CD4-positive, alpha-beta T cell (primary cell): ENCODE data around the gene SLC35D3. TPM values are rescaled to one million over a fixed set of nuclear protein-coding genes. Genes with fewer than 3 reads are reported as not detected.

Experiments
- ATAC-seq: fragments of 200-7000 bp; cut with Tn5 transposase; one replicate; pipeline ENCODE4 v1.10.0; 2022; ENCODE audit warnings: mild to moderate bottlenecking; ENCODE audit not compliant: poor library complexity
- CTCF ChIA-PET: fragments of 350-600 bp; sonication (Branson Sonifier 250); formaldehyde crosslinking; loops from one replicate; lab custom pipeline; 2021; ENCODE audit warnings: antibody characterized with exemption, inconsistent platforms; lab: Charles Lee
- POLR2A ChIA-PET: fragments of 350-600 bp; sonication (Branson Sonifier 250); formaldehyde crosslinking; loops from one replicate; lab custom pipeline; 2021; ENCODE audit warnings: antibody characterized with exemption, inconsistent platforms; lab: Charles Lee
- DNase-seq, 14 experiments: peaks; one replicate each; pipeline ENCODE4 v3.0.0-alpha.2; 2013 to 2020; ENCODE audit warnings: mixed read lengths in 2 of 14
- H3K27ac ChIP-seq, 2 donors: one replicate each; pipeline versions ENCODE4 v1.5.1 to v1.7.0; 2013; ENCODE audit warnings: low read length in 2 of 2, low read depth in 1 of 2, mild to moderate bottlenecking in 1 of 2
- H3K27me3 ChIP-seq, 2 experiments: 1 replicate in 1 of 2; 2 replicates in 1 of 2; pipeline versions ENCODE4 v1.6.1 to v1.7.0; 2013; ENCODE audit warnings: low read length in 2 of 2, control low read depth in 1 of 2, mild to moderate bottlenecking in 1 of 2, moderate library complexity in 1 of 2; ENCODE audit not compliant: insufficient read depth in 2 of 2, control insufficient read depth in 1 of 2
- H3K36me3 ChIP-seq: one replicate; pipeline ENCODE4 v1.6.1; 2013; ENCODE audit warnings: low read length, control low read depth; ENCODE audit not compliant: insufficient read depth
- H3K4me1 ChIP-seq: one replicate; pipeline ENCODE4 v1.6.1; 2013; ENCODE audit warnings: low read length, control low read depth; ENCODE audit not compliant: insufficient read depth
- H3K4me3 ChIP-seq: one replicate; pipeline ENCODE4 v1.5.1; 2013; ENCODE audit warnings: mild to moderate bottlenecking, low read length, moderate library complexity
- H3K9me3 ChIP-seq, 2 experiments: 1 replicate in 1 of 2; 2 replicates in 1 of 2; pipeline versions ENCODE4 v1.6.1 to v1.7.0; 2013; ENCODE audit warnings: low read length in 2 of 2, mild to moderate bottlenecking in 2 of 2, control low read depth in 1 of 2, moderate library complexity in 1 of 2; ENCODE audit not compliant: control insufficient read depth in 1 of 2, insufficient read depth in 1 of 2
- H3K27ac Mint-ChIP-seq: one replicate; pipeline ENCODE4 v1.8.0; 2020; ENCODE audit warnings: mixed read lengths
- H3K27me3 Mint-ChIP-seq: one replicate; pipeline ENCODE4 v1.8.0; 2021; ENCODE audit warnings: mixed read lengths
- H3K36me3 Mint-ChIP-seq: one replicate; pipeline ENCODE4 v1.8.0; 2021; ENCODE audit warnings: low read depth, mixed read lengths
- H3K4me1 Mint-ChIP-seq: one replicate; pipeline ENCODE4 v1.8.0; 2021; ENCODE audit warnings: low read depth, mixed read lengths
- H3K4me3 Mint-ChIP-seq: one replicate; pipeline ENCODE4 v1.8.0; 2020; ENCODE audit warnings: mild to moderate bottlenecking, mixed read lengths
- H3K9me3 Mint-ChIP-seq: one replicate; pipeline ENCODE4 v1.8.0; 2020; ENCODE audit warnings: mixed read lengths
- CTCF ChIP-seq: fragments of 200-600 bp; IDR thresholded peaks from one replicate; pipeline ENCODE4 v1.8.0; 2022; ENCODE audit warnings: antibody characterized with exemption, mild to moderate bottlenecking
- intact Hi-C, 2 experiments: fragments of 100-400 bp; cut with DNase I in 1 of 2; cut with micrococcal nuclease in 1 of 2; formaldehyde crosslinking; loops; one replicate each; pipeline versions ENCODE4 v1.15.1 to v1.9.0; 2023 to 2025; cut with DNase I, micrococcal nuclease
- total RNA-seq, 174 experiments: library from RNA in 2 of 174; stranded (reverse) in 2 of 174; gene quantifications; one replicate each; pipeline ENCODE4 v1.2.3 and lab custom pipeline; 2021 to 2026

The SLC35D3 gene
- total RNA-seq, 2 experiments from 2014 or later = not detected

GRCh38 chr6:136880748-136881460 is 41.2 kb upstream of the SLC35D3 start:
- H3K4me1 Mint-ChIP-seq = peaks cover 18% of the 10 kb centered on the region
- Histone ChIP-seq H3K27ac (no peak overlapping the region), H3K4me3 (no peak overlapping the region), H3K27me3 (no peaks in the 10 kb centered on the region), H3K4me1 (no peaks in the 10 kb centered on the region), H3K36me3 (peaks cover 3% of the 10 kb centered on the region), H3K9me3 (peaks cover 0 to 3% of the 10 kb centered on the region in 2 experiments)
- H3K4me3 Mint-ChIP-seq = no peak overlapping the region
- TF ChIP-seq CTCF = no peak
- ChIA-PET CTCF (interaction anchor here (0.5 kb wide), 1 partner anchor 102 kb away, joined by 3 read pairs; no protein-coding TSS in a partner anchor), POLR2A (interaction anchor here (0.5 kb wide), 1 partner anchor 86 kb away, joined by 4 read pairs; no protein-coding TSS in a partner anchor)
- H3K27me3 Mint-ChIP-seq = no peaks in the 10 kb centered on the region
- ATAC-seq = no peak
- H3K27ac Mint-ChIP-seq = no peak overlapping the region
- intact Hi-C loops = no loop called here
- peaks cover 66% of the 10 kb centered on the region for H3K36me3 Mint-ChIP-seq
- DNase-seq = no peak
- peaks cover 4% of the 10 kb centered on the region for H3K9me3 Mint-ChIP-seq

GRCh38 chr6:136886091-136886490 is 36.0 kb upstream of the SLC35D3 start:
- no peak for DNase-seq
- no peaks in the 10 kb centered on the region for H3K27me3 ChIP-seq
- H3K4me1 ChIP-seq = no peaks in the 10 kb centered on the region
- H3K4me3 Mint-ChIP-seq = no peak overlapping the region
- CTCF ChIA-PET = interaction anchor here (0.6 kb wide), 1 partner anchor 40 kb away, joined by 3 read pairs; no protein-coding TSS in a partner anchor
- H3K36me3 ChIP-seq = peaks cover 3% of the 10 kb centered on the region
- no peak overlapping the region for H3K4me3 ChIP-seq
- ATAC-seq = no peak
- no peaks in the 10 kb centered on the region for H3K9me3 Mint-ChIP-seq
- TF ChIP-seq CTCF = no peak
- no peak overlapping the region for H3K27ac ChIP-seq
- H3K4me1 Mint-ChIP-seq = peaks cover 10% of the 10 kb centered on the region
- no peaks in the 10 kb centered on the region for H3K27me3 Mint-ChIP-seq
- peaks cover 26% of the 10 kb centered on the region for H3K36me3 Mint-ChIP-seq
- no peaks in the 10 kb centered on the region for H3K9me3 ChIP-seq
- no peak overlapping the region for H3K27ac Mint-ChIP-seq
- POLR2A ChIA-PET = no interaction called here
- intact Hi-C loops = no loop called here

GRCh38 chr6:136887953-136888352 is 34.1 kb upstream of the SLC35D3 start:
- POLR2A ChIA-PET = no interaction called here
- Mint-ChIP-seq H3K4me1 (peaks cover 10% of the 10 kb centered on the region), H3K4me3 (no peak overlapping the region), H3K27me3 (no peaks in the 10 kb centered on the region), H3K36me3 (peaks cover 21% of the 10 kb centered on the region), H3K27ac (no peak overlapping the region), H3K9me3 (no peaks in the 10 kb centered on the region)
- intact Hi-C loops = no loop called here
- H3K9me3 ChIP-seq = no peaks in the 10 kb centered on the region
- no peak overlapping the region for H3K27ac ChIP-seq
- no peaks in the 10 kb centered on the region for H3K27me3 ChIP-seq
- H3K4me3 ChIP-seq = no peak overlapping the region
- ATAC-seq (no peak), DNase-seq (no peak)
- H3K4me1 ChIP-seq = no peaks in the 10 kb centered on the region
- CTCF ChIA-PET = no interaction called here
- no peak for TF ChIP-seq CTCF
- peaks cover 3% of the 10 kb centered on the region for H3K36me3 ChIP-seq
